GM19099 (cell line): ENCODE data around the gene SIK3.

ENCODE experiments used
- POLR2A ChIP-seq: IDR thresholded peaks from 3 replicates; pipeline ENCODE4 v1.6.1; 2011; ENCODE audit warnings: low read depth; ENCODE audit not compliant: insufficient read length; ENCODE audit errors: extremely low read depth

Gene SIK3

GRCh38 chr11:116867619-116868018 is 230.6 kb downstream of the SIK3 start:
- no peak for TF ChIP-seq POLR2A

GRCh38 chr11:116866804-116867455 is 231.3 kb downstream of the SIK3 start:
- no peak for TF ChIP-seq POLR2A

GRCh38 chr11:116865696-116866095 is 232.5 kb downstream of the SIK3 start:
- TF ChIP-seq POLR2A = no peak

- TF ChIP-seq POLR2A = no peak
Observed at GRCh38 chr11:116864531-116864930, 233.7 kb downstream of the SIK3 start.

- TF ChIP-seq POLR2A = no peak
Observed at GRCh38 chr11:116862951-116863350, 235.3 kb downstream of the SIK3 start.

GRCh38 chr11:116862185-116862584 is 236.0 kb downstream of the SIK3 start:
- TF ChIP-seq POLR2A = no peak

- no peak for TF ChIP-seq POLR2A
Observed at GRCh38 chr11:116861539-116861938, 236.7 kb downstream of the SIK3 start.

- no peak for TF ChIP-seq POLR2A
Observed at GRCh38 chr11:116860303-116860702, 237.9 kb downstream of the SIK3 start.

- no peak for TF ChIP-seq POLR2A
Observed at GRCh38 chr11:116859175-116859574, 239.1 kb downstream of the SIK3 start.

GRCh38 chr11:116857936-116858335 is 240.3 kb downstream of the SIK3 start:
- TF ChIP-seq POLR2A = no peak

GRCh38 chr11:116857316-116857715 is 240.9 kb downstream of the SIK3 start:
- TF ChIP-seq POLR2A = no peak

GRCh38 chr11:116856423-116856822 is 241.8 kb downstream of the SIK3 start:
- no peak for TF ChIP-seq POLR2A

GRCh38 chr11:116855413-116855812 is 242.8 kb downstream of the SIK3 start:
- no peak for TF ChIP-seq POLR2A

- TF ChIP-seq POLR2A = no peak
Observed at GRCh38 chr11:116853461-116854073, 244.7 kb downstream of the SIK3 start.

- no peak for TF ChIP-seq POLR2A
Observed at GRCh38 chr11:116852261-116853031, 245.8 kb downstream of the SIK3 start.

- no peak for TF ChIP-seq POLR2A
Observed at GRCh38 chr11:116851626-116852025, 246.6 kb downstream of the SIK3 start.

- TF ChIP-seq POLR2A = no peak
Observed at GRCh38 chr11:116849486-116849885, 248.7 kb downstream of the SIK3 start.

GRCh38 chr11:116849060-116849459 is 249.2 kb downstream of the SIK3 start:
- TF ChIP-seq POLR2A = no peak
